Stimulated activated CD4-positive, alpha-beta T cell treated with anti-CD3 and anti-CD28 coated beads, TNF-alpha, amount 100 ng/mL, for 24 hours (primary cell): ENCODE measurements around the gene TUT7.
A peak's percentile ranks its signal among the peaks of the same experiment; 100 is the strongest.
"Not testable (repeated sequence)": the region's sequence is repeated elsewhere in the genome, so short reads cannot be mapped to it uniquely, and the experiment has no call there.

ENCODE experiments used
- DNase-seq, 3 experiments: peaks; one replicate each; pipeline ENCODE4 v3.0.0-alpha.2; 2020; ENCODE audit warnings: low read depth in 3 of 3

TUT7 gene

GRCh38 chr9:86301686-86302085 lies 52.5 kb downstream of the TUT7 start:
- no peak for DNase-seq

- DNase-seq, result no peak
These were observed 53.5 kb downstream of the TUT7 start for GRCh38 chr9:86300701-86301100.

DNA sequence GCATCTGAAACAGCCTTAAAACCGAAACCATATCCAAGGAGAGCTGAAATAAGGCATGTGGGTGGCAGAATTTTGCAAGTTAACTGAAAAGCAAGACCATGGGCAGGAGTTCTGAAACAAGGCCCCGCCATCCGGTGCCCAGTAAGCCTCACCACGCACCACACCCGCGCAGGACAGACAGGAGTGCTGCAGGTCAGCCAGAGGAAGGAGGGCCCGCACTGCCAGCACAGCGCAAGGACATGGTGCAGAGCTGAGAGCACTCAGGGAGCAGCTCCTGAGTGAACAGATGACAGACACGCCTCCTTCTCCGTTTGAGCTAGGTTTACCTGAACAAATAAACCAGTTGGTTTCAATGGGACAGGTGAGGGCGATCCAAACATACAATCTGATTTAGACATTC lies 55.3 kb downstream of the TUT7 start:
- no peak for DNase-seq

GRCh38 chr9:86290341-86290740 lies 63.9 kb downstream of the TUT7 start:
- not testable (repeated sequence) for DNase-seq

DNA sequence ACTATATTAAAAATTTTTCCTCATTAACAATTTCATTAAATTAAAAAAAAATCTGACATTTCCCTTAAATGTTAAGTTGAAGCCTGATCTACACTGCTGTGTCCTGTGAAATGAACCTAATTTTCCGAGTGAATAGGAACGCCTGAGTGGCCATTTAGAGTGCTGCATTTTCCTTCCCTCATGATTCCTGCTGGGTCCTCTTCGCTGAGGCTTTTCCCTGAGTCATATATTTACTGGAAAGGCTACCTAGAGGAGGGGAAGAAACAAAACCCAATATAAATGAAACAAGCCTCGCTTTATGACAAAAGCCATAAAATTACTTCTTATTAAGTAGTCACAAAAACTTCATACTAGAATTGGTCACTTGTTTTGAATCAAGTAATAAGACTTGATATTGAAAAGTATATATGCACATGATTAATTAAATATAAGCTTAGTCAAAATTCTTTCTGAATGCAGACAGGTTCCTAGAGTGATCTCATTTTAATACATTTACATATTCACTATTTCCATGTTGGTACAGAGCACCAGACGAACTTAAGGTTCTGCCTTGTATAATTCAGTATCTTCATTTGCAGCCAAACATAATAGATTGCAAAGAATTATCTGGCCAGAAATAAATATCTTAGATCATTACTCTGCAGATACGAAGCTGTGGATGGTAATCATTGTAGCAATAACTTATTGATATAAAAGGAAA lies 65.6 kb downstream of the TUT7 start:
- DNase-seq, result no peak

- DNase-seq, result no peak
These were observed 67.2 kb downstream of the TUT7 start for GRCh38 chr9:86287013-86287412.

DNA sequence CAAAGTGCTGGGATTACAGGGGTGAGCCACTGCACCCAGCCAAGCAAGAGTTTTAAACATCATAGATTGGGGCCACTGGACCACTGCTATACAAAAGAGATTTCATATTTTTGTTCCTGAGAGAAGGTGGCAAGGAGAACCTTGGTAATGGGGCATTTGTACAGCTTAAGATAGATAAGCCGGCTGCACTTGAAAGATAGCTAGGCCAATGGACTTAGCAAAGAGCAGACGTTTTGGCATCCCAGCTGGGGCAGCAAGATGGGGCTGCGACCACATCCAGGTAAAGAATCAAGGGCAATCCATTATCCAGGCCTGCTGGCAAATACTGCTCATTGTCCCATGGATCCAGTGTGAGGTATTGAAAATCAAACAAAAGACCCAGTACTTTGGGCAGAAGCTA lies 67.9 kb downstream of the TUT7 start:
- no peak for DNase-seq

DNA sequence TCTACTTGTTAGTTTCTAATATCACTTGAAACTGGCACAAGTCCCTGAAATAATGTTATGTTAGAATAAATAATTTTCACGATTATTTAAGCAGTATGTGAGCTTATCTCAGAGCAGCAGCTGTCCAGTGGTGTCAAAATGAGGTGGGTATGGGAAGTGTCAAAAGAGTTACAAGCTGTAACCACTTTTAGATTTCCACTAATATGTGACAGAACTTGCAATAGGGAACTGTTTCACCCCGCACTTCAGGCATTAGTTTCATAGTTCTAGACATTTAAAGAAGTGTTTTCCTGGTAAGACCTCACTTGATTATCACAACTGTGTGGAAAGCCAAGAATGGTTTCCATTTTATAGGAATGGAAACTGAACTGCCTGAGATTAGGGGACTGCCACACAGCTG lies 68.9 kb downstream of the TUT7 start:
- DNase-seq, result no peak

- DNase-seq, result no peak
These were observed 71.2 kb downstream of the TUT7 start for GRCh38 chr9:86282979-86283535.

GRCh38 chr9:86282077-86282978 lies 71.9 kb downstream of the TUT7 start, which contains the start of gene ISCA1:
TSS of gene ISCA1 (minus strand) at chr9:86282538. CDS start at chr9:86282458, 80 bp downstream.
- peak; percentile 94 to 99 (median 97) for DNase-seq

- DNase-seq, result no peak
These were observed 72.6 kb downstream of the TUT7 start for GRCh38 chr9:86281593-86282076.

DNA sequence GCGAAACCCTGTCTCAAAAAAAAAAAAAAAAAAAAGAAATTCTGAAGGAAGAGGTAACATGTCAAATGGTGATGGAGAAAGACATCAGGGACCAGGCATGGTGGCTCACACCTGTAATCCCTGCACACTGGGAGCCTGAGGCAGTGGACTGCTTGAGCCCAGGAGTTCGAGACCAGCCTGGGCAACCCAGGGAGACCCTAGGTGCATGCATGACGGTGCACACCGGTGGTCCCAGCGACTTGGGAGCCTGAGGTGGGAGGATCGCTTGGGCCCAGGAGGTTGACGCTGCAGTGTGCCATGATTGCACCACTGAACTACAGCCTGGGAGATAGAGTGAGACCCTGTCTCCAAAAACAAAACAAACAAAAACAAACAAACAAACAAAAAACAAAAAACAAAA lies 73.6 kb downstream of the TUT7 start:
- DNase-seq, result no peak

DNA sequence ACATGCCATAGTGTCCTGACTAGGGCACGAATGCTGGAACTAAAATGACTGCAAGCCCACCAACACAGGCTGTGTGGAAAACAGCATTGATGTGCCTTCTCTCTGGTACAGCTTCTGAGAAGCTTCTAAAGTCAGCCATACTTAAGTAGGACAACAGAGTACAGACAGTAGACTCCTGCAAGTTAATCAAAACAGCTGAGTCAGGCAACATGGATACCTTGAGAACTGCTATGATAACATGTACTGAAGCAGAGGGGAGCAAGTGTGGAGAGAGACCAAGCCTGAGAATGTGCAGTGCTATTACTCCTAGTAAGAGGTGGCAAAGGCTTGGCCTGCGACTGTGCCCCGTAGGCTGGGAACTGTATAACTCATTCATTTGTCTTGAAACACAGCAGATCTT lies 74.4 kb downstream of the TUT7 start:
- no peak for DNase-seq

DNA sequence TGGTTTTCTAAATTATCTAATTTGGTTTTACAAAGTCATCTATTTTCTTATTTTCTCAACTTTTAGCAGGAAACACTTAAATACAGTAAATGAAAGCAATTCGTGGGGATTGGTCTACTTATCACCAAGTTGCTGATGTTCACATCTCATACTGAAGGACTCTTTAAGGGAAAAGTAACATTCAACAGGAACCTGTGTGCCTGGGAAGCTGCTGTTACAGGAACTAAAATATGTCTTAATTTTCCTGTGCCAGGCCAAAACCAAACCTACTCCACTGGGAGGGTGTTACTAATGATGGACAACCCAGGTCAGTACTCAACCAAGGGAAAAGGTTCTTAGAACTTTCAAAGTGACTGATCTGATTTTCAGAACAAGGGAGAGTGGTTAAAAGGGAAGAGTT lies 77.1 kb downstream of the TUT7 start:
- DNase-seq, result no peak

DNA sequence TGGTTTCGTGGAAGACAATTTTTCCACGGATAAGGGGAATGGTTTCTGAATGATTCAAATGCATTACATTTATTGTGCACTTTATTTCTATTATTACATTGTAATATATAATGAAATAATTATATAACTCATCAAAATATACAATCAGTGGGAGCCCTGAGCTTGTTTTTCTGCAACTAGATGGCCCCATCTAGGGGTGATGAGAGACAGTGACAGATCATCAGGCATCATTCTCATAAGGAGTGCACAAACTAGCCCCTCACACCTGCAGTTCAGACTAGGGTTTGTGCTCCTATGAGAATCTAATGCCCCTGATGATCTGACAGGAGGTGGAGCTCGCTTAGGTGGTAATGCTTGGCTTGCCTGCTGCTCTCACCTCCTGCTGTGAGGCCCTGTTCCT lies 78.2 kb downstream of the TUT7 start:
- DNase-seq, result no peak

DNA sequence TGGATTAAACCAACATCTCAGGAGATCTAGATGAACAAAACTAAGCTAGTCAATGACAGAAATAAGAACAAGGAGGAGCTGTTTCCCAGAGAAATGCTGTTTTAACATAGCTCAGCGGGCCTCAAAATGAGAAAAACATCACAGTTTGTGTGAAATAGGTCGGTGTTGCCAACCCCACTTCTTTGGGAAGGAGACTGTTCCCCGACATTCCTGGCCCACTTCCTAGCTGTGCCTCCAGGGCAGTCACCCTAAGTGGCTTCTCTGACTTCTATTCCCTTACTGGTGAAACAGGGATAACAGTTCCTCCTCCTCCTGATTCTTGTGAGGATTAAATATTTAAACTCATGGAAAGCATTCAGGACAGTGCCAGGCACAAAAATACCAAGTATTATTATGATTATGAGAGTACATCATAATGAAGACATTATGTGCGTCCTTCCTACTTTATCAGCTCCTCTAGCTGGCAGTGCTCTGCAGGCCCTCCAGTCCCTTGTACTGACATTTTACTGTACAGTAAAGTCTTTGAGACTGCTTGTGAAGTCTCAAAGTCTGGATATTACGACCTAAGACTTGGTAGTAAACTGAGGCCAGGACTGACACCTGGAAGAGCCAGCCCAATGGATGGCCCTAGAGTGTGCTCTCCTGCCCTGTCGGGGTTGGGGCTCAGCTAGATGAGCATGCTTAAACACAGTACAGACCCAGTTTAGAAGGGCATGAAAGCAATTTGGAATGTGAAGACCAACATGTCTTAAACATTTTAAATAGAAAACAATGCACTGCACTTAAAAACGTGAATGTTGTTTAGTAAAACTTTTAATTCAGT lies 79.2 kb downstream of the TUT7 start:
- DNase-seq, result no peak

DNA sequence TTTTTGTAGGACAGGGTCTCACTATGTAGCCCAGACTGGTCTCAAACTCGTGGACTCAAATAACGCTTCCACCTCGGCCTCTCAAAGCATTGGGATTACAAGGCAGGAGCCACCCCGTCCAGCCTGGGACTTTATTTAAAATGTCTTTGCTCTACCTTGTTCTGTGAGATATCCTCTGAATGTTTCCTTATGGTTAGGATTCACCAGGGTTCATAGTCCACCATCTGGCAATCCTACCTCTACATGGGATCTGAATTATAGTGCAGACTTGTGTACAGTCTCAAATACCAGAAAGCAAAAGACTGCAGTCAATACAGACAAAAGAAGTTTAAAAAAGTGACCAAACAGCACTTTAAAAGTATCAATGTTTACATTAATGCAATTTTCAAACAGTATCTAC lies 82.0 kb downstream of the TUT7 start:
- DNase-seq, result no peak

- DNase-seq, result no peak
These were observed 90.3 kb downstream of the TUT7 start for GRCh38 chr9:86263876-86264275.

GRCh38 chr9:86262492-86262891 lies 91.7 kb downstream of the TUT7 start:
- DNase-seq, result no peak

DNA sequence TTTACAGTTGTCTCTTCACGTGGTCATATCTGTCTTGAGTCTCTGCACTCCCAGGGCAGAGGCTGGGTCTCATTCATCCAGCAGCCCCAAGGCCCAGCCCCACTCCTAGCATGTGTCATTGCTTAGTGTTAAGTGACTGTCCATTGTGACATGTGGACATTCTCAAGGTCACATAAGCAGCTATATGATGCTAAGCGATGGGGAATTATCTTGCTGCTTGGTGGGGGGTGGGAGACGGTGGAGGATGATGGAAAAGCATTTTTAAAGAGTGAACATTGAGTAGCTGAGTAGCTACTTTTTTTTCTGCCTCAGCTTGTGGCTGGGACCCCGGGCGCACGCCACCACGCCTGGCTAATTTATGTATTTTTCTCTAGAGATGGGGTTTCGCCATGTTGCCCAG lies 94.7 kb downstream of the TUT7 start, which contains the start of gene C9orf153:
Gene C9orf153 (minus strand): TSS at position 101 of the 400 bp plus-strand sequence. CDS start 30,054 bp downstream, outside the sequence.
- DNase-seq, result no peak

- no peak for DNase-seq
These were observed 96.8 kb downstream of the TUT7 start for GRCh38 chr9:86257391-86257790.

DNA sequence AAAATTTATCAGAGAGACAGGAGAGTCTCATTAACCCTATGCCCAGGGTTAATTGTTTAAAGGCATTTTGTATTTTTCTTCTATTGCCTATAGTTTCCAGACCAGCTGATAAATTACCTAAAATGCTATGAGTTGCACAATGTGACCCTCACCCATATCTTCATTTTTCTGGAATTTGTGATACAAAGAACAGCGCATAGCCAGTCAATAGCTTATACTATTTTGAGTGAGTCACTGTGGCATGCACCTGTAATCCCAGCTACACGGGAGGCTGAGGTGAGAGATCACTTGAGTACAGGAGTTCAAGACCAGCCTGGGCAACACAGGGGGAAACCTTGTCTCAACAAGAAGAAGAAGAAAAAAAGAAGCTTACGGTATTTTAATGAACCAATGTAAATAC lies 97.6 kb downstream of the TUT7 start:
- DNase-seq, result no peak
